Measurements from ENCODE around the gene DQX1. TPM values are rescaled to one million over a fixed set of nuclear protein-coding genes. Genes with fewer than 3 reads are reported as not detected.

The DQX1 gene
- total and polyA plus RNA-seq, 9 of the 15 experiments (the other 6 are each of a cell fraction or from before 2014, with no cell fraction given), result 0.04 to 0.38 (median 0.18) TPM; not detected in 1

GRCh38 chr2:74573747-74574562, 47.9 kb upstream of the DQX1 start (continued):
- TF ChIP-seq TRIM25 (IDR thresholded peaks at IDR 0.05; ENCODE audit: borderline replicate concordance) (no peak), THRA (IDR thresholded peaks at IDR 0.05) (no peak), ERF (CRISPR knock-in tag; IDR thresholded peaks at IDR 0.05) (peak; percentile 22; the same call in 1 of the 2 replicates), NR2C1 (IDR thresholded peaks at IDR 0.05) (no peak), NR2C1 (tag; IDR thresholded peaks at IDR 0.05) (0 out of 2 replicates have a peak, but pooled peaks have one; percentile 18), EP400 (IDR thresholded peaks at IDR 0.05) (0 out of 2 replicates have a peak, but pooled peaks have one; percentile 14), POLR2H (tag; IDR thresholded peaks at IDR 0.05; ENCODE audit: low read depth) (peak; percentile 59; the same call in 1 of the 2 replicates), E2F8 (IDR thresholded peaks at IDR 0.05; ENCODE audit: low read depth, partially characterized antibody) (peak; percentile 63), MAFG (tag; conservative IDR thresholded peaks at IDR 0.05) (no peak), KAT7 (CRISPR knock-in tag; IDR thresholded peaks at IDR 0.05; ENCODE audit: borderline replicate concordance) (0 out of 2 replicates have a peak, but pooled peaks have one; percentile 36), STAT5A (IDR thresholded peaks at IDR 0.05; ENCODE audit: borderline replicate concordance, low read length) (0 out of 2 replicates have a peak, but pooled peaks have one; percentile 8), PHF8 (IDR thresholded peaks at IDR 0.05; ENCODE audit: borderline replicate concordance, low read length) (peak; percentile 27; the same call in 1 of the 2 replicates), ATF7 (IDR thresholded peaks at IDR 0.05) (peak; percentile 27; the same call in 1 of the 2 replicates), PTTG1 (tag; IDR thresholded peaks at IDR 0.05; ENCODE audit: low read depth) (no peak)

Data from K562 (cell line).